Large intestine (tissue), 3 donors: ENCODE measurements around the gene MIGA2. TPM values are rescaled to one million over a fixed set of nuclear protein-coding genes. Genes with fewer than 3 reads are reported as not detected.

ENCODE experiments used
- DNase-seq, 2 donors: peaks; one replicate each; pipeline versions ENCODE4 v3.0.0 to v3.0.0-alpha.2; 2013
- H3K27ac ChIP-seq: one replicate; pipeline ENCODE4 v1.5.1; 2013; ENCODE audit warnings: low read length
- H3K27me3 ChIP-seq: 2 replicates; pipeline ENCODE4 v1.6.1; 2013; ENCODE audit warnings: low read length; ENCODE audit not compliant: control insufficient read depth, insufficient read depth
- H3K36me3 ChIP-seq: 2 replicates; pipeline ENCODE4 v1.6.1; 2013; ENCODE audit warnings: low read length; ENCODE audit not compliant: control insufficient read depth, insufficient read depth
- H3K4me1 ChIP-seq: one replicate; pipeline ENCODE4 v1.6.1; 2013; ENCODE audit warnings: low read length; ENCODE audit not compliant: control insufficient read depth, insufficient read depth
- H3K4me3 ChIP-seq: one replicate; pipeline ENCODE4 v1.5.1; 2013; ENCODE audit warnings: low read length
- H3K9me3 ChIP-seq: one replicate; pipeline ENCODE4 v1.6.1; 2013; ENCODE audit warnings: mild to moderate bottlenecking, low read depth, low read length, moderate library complexity; ENCODE audit not compliant: control insufficient read depth
- WGBS: methylation state at CpG from one replicate; pipeline ENCODE4 v1.1.5; 2013; ENCODE audit warnings: low lambda C conversion rate; ENCODE audit not compliant: insufficient coverage; 5-methylcytosine and 5-hydroxymethylcytosine counted together
- polyA plus RNA-seq: library from polyadenylated mRNA; unstranded; fragments of 120-200 nt; gene quantifications from one replicate; pipeline ENCODE4 v1.2.1, GENCODE V29; 2013

MIGA2 gene
- polyA plus RNA-seq, 1 donor = 25.3 TPM

DNA sequence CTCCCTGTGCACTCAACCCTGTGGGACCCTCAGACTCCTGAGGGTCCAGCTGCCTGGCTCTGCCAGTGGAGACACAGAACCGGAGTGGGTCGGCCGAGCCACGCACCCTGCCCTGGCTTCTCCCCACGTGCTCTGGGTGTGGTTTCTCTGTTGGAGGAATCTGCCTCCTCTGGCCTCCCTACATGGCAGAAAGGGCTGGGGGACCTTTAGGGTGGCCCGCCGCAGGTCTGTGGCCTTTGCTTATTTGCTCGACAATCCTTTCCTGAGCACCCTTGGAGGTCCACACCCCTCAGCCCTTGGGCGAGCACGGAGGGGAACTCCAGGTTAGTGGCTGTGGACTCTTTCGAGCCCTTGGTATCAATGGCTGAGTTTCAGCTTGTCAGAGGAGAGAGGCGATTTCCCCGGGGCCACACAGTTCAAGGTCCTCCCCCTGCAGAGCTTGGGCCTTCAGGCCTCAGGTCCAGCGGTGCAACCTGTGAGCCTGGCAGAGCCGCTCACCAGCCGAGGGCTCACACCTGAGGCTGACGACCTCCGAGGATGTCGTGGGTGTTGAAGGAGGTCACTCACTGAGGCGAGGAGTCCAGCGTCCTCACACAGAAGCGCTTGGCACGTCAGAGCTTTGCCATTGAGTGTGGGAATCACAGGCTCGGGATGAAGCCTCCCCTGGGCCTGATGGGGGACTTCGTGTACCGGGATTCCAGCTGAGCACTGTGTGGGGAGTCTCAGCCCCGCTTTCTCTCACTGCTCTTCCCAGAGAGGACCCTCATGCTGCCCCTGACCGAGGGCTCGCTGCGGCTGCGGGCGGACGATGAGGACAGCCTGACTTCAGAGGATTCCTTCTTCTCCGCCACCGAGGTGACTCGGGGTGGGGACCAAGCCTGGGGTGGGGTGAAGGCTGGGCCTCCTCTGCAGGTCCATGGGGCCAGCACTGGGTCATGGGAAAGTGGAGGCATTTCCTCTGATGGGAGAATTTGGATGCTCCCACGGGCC, 23.7 kb downstream of the MIGA2 start:
- no peaks in the 10 kb centered on the region for H3K4me1 ChIP-seq
- H3K4me3 ChIP-seq = no peak overlapping the region
- H3K27ac ChIP-seq = no peak overlapping the region
- H3K36me3 ChIP-seq = peaks cover 61% of the 10 kb centered on the region
- no CpG with 5 or more reads among the region's 37 CpGs for WGBS
- no peak for DNase-seq
- H3K9me3 ChIP-seq = no peaks in the 10 kb centered on the region
- no peaks in the 10 kb centered on the region for H3K27me3 ChIP-seq

DNA sequence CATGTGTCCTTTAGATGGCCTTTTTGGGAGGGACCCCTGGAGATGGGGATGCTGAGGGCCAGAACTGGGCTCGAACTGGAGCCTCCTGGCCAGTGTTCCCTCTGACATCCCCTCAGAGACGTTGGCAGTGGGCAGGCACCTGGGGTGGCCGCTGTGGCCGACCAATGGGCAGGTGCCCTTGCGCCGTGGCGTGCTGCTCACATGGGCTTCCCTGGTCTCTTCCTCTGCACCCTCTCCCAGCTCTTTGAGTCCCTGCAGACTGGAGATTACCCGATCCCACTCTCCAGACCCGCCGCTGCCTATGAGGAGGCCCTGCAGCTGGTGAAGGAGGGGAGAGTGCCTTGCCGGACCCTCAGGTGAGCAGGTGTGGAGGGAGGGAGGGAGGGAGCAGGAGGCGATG, 24.6 kb downstream of the MIGA2 start:
- H3K4me1 ChIP-seq = no peaks in the 10 kb centered on the region
- H3K27ac ChIP-seq = no peak overlapping the region
- no peak overlapping the region for H3K4me3 ChIP-seq
- WGBS = 80% methylated on average over 1 of the region's 12 CpGs
- peaks cover 68% of the 10 kb centered on the region for H3K36me3 ChIP-seq
- no peak for DNase-seq
- no peaks in the 10 kb centered on the region for H3K9me3 ChIP-seq
- H3K27me3 ChIP-seq = no peaks in the 10 kb centered on the region

DNA sequence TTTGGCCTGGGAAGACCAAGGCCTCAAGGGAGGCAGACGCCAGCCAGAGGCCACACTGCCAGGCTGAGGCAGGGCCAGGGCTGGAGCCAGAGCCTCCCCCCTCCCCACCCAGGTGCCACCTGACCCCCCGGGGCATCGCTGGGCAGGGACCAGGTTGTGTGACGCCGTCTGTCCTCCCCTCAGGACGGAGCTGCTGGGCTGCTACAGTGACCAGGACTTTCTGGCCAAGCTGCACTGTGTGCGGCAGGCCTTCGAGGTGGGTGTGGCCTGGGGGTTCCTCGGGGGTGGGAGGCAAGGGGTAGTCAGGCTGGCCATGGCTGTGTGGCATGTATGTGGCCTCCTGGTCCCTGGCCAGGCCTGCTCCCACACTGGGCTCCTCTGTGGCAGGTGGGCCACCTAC, 26.6 kb downstream of the MIGA2 start:
- Histone ChIP-seq H3K27ac (no peak overlapping the region), H3K9me3 (no peaks in the 10 kb centered on the region), H3K27me3 (no peaks in the 10 kb centered on the region), H3K4me1 (no peaks in the 10 kb centered on the region), H3K4me3 (no peak overlapping the region), H3K36me3 (peaks cover 76% of the 10 kb centered on the region)
- no peak for DNase-seq
- no CpG with 5 or more reads among the region's 9 CpGs for WGBS

DNA sequence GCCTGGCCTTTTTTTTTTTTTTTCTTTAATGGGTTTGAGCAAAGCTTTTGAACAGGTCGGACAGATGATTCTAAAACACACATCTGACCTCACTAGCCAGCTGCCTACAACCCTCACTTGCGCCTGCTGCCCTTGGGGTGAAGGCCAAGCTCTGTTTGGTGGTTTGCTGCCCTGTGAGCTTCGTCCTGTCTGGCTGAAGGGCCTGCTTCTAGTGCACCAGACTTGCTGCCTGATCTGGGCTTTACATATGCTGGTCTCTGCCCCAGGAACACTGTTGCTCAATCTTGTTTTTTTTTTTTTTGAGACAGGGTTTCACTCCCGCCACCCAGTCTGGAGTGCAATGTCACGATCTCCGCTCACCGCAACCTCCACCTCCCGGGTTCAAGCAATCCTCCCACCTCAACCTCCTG, 28.1 kb downstream of the MIGA2 start:
- no peak overlapping the region for H3K27ac ChIP-seq
- DNase-seq = no peak
- H3K27me3 ChIP-seq = no peaks in the 10 kb centered on the region
- no peak overlapping the region for H3K4me3 ChIP-seq
- WGBS = no CpG with 5 or more reads among the region's 8 CpGs
- peaks cover 9% of the 10 kb centered on the region for H3K4me1 ChIP-seq
- no peaks in the 10 kb centered on the region for H3K9me3 ChIP-seq
- H3K36me3 ChIP-seq = peaks cover 78% of the 10 kb centered on the region

DNA sequence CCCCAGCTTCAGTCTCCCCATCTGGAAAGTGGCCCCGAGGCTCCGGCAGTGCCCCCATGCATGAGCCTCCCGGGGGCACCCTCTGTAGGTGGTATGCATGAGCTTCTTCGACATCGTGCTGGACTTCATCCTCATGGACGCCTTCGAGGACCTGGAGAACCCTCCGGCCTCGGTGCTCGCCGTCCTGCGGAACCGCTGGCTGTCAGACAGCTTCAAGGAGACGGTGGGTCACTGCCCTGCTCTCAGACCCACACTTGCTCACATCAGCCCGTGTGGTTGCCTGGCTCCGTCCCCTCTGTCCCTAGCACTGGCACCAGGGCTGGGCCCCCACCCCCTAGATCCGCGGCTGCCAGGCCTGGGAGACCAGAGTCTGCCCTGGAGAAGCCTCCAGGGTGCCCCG, 31.7 kb downstream of the MIGA2 start:
- H3K27ac ChIP-seq = no peak overlapping the region
- H3K9me3 ChIP-seq = no peaks in the 10 kb centered on the region
- no peak overlapping the region for H3K4me3 ChIP-seq
- DNase-seq = no peak
- H3K36me3 ChIP-seq = peaks cover 65% of the 10 kb centered on the region
- H3K27me3 ChIP-seq = no peaks in the 10 kb centered on the region
- H3K4me1 ChIP-seq = peaks cover 21% of the 10 kb centered on the region
- WGBS = no CpG with 5 or more reads among the region's 19 CpGs

DNA sequence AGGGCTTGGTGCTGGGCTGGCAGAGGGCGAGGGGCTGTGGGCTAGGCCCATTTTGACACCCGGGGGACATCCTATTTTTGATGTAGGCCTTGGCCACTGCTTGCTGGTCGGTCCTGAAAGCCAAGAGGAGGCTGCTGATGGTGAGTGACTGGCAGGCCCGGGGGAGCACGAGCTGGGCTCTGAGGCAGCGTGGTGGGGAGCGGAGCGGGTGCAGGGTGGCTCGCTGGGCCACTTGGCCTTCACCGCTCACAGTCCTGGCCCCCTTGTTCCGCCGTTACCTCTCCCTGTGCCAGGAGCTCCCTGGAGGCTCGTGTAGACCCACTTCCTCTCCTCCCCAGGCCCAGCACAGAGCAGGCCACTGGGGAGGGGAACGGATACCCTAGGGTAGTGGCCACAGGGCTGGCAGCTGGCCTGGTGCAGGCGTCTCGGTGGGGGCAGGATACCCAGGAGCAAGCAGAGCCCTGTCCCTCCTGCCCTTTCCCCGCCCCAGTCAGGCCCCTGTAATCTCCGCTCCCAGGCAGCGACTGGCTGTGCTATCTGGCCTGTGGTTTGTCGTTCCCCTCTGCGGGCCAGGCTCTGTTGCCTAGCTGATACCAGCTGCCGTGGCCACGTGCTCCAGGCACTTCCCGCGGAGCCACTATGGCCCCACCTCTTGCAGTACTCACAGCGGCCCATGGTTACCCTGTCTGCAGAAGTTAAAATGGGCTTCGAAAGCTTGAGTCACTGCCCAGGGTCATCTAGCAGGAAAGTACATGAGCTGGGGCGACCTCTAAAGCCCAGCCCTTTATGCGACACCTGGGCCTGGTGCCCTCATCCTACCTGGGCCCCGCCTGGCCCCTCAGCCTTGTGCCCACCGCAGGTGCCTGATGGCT, 32.8 kb downstream of the MIGA2 start:
- Histone ChIP-seq H3K9me3 (no peaks in the 10 kb centered on the region), H3K36me3 (peaks cover 56% of the 10 kb centered on the region), H3K4me3 (no peak overlapping the region), H3K27me3 (no peaks in the 10 kb centered on the region), H3K4me1 (peaks cover 21% of the 10 kb centered on the region), H3K27ac (peak overlapping the region; percentile 74)
- no CpG with 5 or more reads among the region's 31 CpGs for WGBS
- DNase-seq = peak; percentile 70 to 83

DNA sequence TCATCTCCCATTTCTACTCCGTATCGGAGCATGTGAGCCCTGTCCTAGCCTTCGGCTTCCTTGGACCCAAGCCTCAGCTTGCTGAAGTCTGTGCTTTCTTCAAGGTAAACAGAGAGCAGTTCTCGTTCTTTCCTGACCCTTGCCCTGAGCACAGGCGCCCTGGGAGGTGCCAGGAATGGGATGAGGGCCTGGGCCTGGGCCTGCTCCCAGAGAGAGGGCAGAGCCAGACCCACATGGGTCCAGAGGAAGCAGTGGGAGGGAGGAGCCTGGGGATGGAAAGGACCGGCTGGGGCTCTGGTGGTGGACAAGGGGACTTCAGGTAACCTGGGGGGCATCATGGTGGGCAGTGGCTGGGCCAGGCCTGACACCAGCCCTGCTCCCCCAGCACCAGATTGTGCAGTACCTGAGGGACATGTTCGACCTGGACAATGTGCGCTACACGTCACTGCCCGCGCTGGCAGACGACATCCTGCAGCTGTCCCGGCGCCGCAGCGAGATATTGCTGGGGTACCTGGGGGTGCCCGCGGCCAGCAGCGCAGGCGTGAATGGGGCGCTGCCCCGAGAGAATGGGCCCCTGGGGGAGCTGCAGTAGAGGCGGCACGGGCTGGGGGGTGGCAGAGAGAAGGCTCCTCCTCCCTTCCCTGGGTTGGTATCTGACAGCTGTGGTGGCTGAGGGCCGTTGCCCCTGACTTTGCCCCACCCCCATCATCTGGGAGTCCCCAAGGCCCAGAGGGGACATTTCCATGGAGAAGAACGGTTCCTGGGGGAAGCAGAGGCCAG, 33.6 kb downstream of the MIGA2 start:
- H3K9me3 ChIP-seq = no peaks in the 10 kb centered on the region
- WGBS = no CpG with 5 or more reads among the region's 26 CpGs
- no peak overlapping the region for H3K4me3 ChIP-seq
- no peaks in the 10 kb centered on the region for H3K27me3 ChIP-seq
- peaks cover 49% of the 10 kb centered on the region for H3K36me3 ChIP-seq
- peak in 1 of 2 donors; percentile 44 for DNase-seq
- H3K27ac ChIP-seq = peak overlapping the region; percentile 74
- H3K4me1 ChIP-seq = peaks cover 21% of the 10 kb centered on the region

DNA sequence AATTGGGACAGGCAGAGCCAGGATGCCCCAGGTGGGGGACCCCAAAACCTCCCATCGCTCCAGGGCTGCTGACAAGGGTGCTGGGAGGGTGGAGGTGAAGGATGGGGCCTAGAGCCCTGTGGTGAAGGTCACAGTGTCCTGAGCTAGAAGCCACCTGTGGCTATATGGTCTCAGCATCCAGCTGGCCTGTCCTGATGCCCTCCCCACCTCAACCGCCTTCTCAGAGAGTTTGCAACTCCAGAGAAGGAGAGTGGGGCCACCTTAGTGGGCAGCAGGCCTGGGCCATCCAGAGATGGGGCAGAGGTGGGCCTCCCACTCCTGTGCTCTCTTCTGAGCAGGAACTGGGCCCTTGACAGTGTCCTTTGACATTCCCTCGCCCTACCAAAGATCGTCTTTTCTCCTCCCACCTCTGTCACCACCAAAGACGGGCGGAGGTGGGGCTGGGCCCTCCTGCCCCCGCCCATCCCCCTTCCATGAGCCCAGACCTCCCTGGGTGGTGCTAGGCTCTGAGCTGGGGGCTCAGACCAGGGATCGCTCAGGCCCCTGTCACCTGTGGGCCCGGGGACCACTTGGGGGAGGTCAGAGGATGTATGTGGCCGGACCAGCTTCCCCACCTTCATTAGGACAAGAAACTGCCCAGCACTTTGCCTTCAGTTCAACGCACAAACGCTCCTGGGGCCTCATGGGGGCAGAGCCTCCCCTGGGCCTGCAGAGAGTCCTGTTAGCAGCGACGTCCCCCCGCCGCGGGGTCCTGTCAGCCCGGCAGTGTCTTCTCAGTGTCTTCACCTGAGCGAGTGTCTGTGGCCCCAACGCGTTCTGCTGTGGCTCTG, 34.5 kb downstream of the MIGA2 start:
- WGBS = no CpG with 5 or more reads among the region's 21 CpGs
- H3K9me3 ChIP-seq = peaks cover 2% of the 10 kb centered on the region
- H3K4me1 ChIP-seq = peaks cover 28% of the 10 kb centered on the region
- no peak overlapping the region for H3K27ac ChIP-seq
- DNase-seq = no peak
- H3K36me3 ChIP-seq = peaks cover 41% of the 10 kb centered on the region
- no peak overlapping the region for H3K4me3 ChIP-seq
- no peaks in the 10 kb centered on the region for H3K27me3 ChIP-seq

DNA sequence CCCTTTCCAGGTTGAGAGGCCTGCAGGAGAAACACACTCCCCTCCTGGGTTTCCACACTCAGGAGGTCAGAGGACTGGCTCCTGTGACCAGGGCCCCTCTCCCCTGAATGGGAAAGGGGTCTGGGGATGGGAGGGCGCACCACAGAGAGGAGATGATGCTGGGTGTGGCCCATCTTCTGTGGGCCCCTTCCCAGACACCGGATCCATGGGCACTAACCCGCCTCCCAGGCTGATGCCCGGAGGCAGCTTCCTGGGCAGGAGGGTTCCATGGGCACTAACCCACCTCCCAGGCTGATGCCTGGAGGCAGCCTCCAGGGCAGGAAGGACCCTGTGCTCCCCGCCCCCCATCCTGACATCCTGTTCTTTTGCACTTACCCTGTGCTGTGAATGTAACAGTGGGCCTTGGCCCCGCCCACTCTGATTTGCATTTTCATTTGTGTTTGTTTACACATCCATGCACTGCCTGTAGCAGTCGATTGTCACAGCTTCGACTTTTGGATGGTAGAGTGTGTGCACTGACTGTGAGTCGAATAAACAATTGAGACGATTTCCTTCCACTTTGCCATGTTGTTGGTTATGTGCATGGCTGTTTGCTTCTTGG, 35.2 kb downstream of the MIGA2 start:
- Histone ChIP-seq H3K4me1 (peaks cover 34% of the 10 kb centered on the region), H3K4me3 (no peak overlapping the region), H3K27me3 (no peaks in the 10 kb centered on the region), H3K27ac (no peak overlapping the region), H3K36me3 (peaks cover 39% of the 10 kb centered on the region), H3K9me3 (peaks cover 2% of the 10 kb centered on the region)
- no CpG with 5 or more reads among the region's 10 CpGs for WGBS
- DNase-seq = no peak
